ENCODE results near the gene OR14C36.

The OR14C36 gene

GRCh38 chr1:248375446-248375845 is 26.9 kb downstream of the OR14C36 start, which contains the start of gene OR2T6 (continued):
- TF ChIP-seq, protein P1, sequence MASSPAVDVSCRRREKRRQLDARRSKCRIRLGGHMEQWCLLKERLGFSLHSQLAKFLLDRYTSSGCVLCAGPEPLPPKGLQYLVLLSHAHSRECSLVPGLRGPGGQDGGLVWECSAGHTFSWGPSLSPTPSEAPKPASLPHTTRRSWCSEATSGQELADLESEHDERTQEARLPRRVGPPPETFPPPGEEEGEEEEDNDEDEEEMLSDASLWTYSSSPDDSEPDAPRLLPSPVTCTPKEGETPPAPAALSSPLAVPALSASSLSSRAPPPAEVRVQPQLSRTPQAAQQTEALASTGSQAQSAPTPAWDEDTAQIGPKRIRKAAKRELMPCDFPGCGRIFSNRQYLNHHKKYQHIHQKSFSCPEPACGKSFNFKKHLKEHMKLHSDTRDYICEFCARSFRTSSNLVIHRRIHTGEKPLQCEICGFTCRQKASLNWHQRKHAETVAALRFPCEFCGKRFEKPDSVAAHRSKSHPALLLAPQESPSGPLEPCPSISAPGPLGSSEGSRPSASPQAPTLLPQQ (tag by site-specific recombination; IDR thresholded peaks at IDR 0.05), result no peak
- TF ChIP-seq HIC1 (tag by site-specific recombination; IDR thresholded peaks at IDR 0.05) (no peak), ZSCAN4 (tag by site-specific recombination; IDR thresholded peaks at IDR 0.05) (no peak), ZNF791 (tag by site-specific recombination; IDR thresholded peaks at IDR 0.05) (no peak), ZFP37 (tag by site-specific recombination; IDR thresholded peaks at IDR 0.05) (no peak), ZNF600 (tag by site-specific recombination; IDR thresholded peaks at IDR 0.05) (no peak), ZNF777 (tag by site-specific recombination; IDR thresholded peaks at IDR 0.05; ENCODE audit: borderline replicate concordance) (no peak), ZNF121 (tag by site-specific recombination; IDR thresholded peaks at IDR 0.05) (no peak), RBAK (tag by site-specific recombination; IDR thresholded peaks at IDR 0.05) (no peak), ZBTB6 (tag by site-specific recombination; IDR thresholded peaks at IDR 0.05) (no peak)
- TF ChIP-seq, protein P2, sequence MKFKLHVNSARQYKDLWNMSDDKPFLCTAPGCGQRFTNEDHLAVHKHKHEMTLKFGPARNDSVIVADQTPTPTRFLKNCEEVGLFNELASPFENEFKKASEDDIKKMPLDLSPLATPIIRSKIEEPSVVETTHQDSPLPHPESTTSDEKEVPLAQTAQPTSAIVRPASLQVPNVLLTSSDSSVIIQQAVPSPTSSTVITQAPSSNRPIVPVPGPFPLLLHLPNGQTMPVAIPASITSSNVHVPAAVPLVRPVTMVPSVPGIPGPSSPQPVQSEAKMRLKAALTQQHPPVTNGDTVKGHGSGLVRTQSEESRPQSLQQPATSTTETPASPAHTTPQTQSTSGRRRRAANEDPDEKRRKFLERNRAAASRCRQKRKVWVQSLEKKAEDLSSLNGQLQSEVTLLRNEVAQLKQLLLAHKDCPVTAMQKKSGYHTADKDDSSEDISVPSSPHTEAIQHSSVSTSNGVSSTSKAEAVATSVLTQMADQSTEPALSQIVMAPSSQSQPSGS (tag by site-specific recombination; IDR thresholded peaks at IDR 0.05; ENCODE audit: low read depth), result no peak

GRCh38 chr1:248376916-248377315 is 28.3 kb downstream of the OR14C36 start:
- POLR2A ChIA-PET, result no interaction called here
- Histone ChIP-seq H3K4me3 (ENCODE audit: low read depth, low read length) (no peak overlapping the region), H3K4me1 (ENCODE audit: control insufficient read depth, insufficient read depth, low read length) (no peaks in the 10 kb centered on the region), H3K36me3 (ENCODE audit: control insufficient read depth in 2 of 2, insufficient read depth in 1 of 2, low read length in 2 of 2) (no peaks in the 10 kb centered on the region), H3K27ac (ENCODE audit: extremely low read depth, low read depth, low read length) (no peak overlapping the region), H3K9me3 (ENCODE audit: control insufficient read depth, insufficient read depth, low read depth, low read length) (no peaks in the 10 kb centered on the region)
- CTCF ChIA-PET, result no interaction called here
- TF ChIP-seq SP7 (tag by site-specific recombination; IDR thresholded peaks at IDR 0.05), result no peak

DNA sequence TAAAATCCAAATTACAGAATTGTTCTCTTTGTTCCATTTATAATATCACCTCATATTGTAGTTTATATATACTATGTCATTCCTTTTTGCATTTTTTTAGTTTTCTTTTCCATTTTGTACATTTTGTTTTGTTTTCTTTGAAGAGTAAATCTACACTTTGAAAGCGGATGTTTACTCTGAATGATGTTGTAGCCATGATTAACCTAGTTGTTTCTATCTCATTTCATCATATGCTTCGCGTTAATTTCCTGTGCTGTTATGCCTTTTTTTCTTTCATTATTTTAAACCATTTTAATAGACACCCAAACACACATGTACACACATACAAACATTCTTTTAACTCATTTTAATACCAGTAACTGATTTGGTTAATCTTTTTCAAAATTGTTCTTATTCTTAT is 32.3 kb downstream of the OR14C36 start:
- no peak overlapping the region for H3K27ac ChIP-seq (ENCODE audit: extremely low read depth, low read depth, low read length)
- H3K4me3 ChIP-seq (ENCODE audit: low read depth, low read length), result no peak overlapping the region
- ChIA-PET POLR2A (no interaction called here), CTCF (interaction anchor here (0.6 kb wide), 1 partner anchor 65 kb away, joined by 3 read pairs; no protein-coding TSS in a partner anchor)
- H3K9me3 ChIP-seq (ENCODE audit: control insufficient read depth, insufficient read depth, low read depth, low read length), result no peaks in the 10 kb centered on the region
- H3K4me1 ChIP-seq (ENCODE audit: control insufficient read depth, insufficient read depth, low read length), result no peaks in the 10 kb centered on the region
- no peaks in the 10 kb centered on the region for H3K36me3 ChIP-seq (ENCODE audit: control insufficient read depth in 2 of 2, insufficient read depth in 1 of 2, low read length in 2 of 2)
- TF ChIP-seq ZBTB21 (tag by site-specific recombination; IDR thresholded peaks at IDR 0.05), result no peak
- no peak for TF ChIP-seq REST (tag by site-specific recombination; IDR thresholded peaks at IDR 0.05)
- TF ChIP-seq SETDB1 (IDR thresholded peaks at IDR 0.05; ENCODE audit: insufficient read length, low read length), result no peak
- TF ChIP-seq ZNF555 (tag by site-specific recombination; conservative IDR thresholded peaks at IDR 0.05), result no peak
- TF ChIP-seq, protein P3, sequence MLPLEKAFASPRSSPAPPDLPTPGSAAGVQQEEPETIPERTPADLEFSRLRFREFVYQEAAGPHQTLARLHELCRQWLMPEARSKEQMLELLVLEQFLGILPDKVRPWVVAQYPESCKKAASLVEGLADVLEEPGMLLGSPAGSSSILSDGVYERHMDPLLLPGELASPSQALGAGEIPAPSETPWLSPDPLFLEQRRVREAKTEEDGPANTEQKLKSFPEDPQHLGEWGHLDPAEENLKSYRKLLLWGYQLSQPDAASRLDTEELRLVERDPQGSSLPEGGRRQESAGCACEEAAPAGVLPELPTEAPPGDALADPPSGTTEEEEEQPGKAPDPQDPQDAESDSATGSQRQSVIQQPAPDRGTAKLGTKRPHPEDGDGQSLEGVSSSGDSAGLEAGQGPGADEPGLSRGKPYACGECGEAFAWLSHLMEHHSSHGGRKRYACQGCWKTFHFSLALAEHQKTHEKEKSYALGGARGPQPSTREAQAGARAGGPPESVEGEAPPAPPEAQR (tag by site-specific recombination; IDR thresholded peaks at IDR 0.05), result no peak
- no peak for TF ChIP-seq ZSCAN30 (tag by site-specific recombination; IDR thresholded peaks at IDR 0.05)
- TF ChIP-seq, protein P4, sequence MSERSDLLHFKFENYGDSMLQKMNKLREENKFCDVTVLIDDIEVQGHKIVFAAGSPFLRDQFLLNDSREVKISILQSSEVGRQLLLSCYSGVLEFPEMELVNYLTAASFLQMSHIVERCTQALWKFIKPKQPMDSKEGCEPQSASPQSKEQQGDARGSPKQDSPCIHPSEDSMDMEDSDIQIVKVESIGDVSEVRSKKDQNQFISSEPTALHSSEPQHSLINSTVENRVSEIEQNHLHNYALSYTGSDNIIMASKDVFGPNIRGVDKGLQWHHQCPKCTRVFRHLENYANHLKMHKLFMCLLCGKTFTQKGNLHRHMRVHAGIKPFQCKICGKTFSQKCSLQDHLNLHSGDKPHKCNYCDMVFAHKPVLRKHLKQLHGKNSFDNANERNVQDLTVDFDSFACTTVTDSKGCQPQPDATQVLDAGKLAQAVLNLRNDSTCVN (tag by site-specific recombination; optimal IDR thresholded peaks at IDR 0.05), result no peak
- no peak for TF ChIP-seq OVOL3 (tag by site-specific recombination; IDR thresholded peaks at IDR 0.05)

Measured in HEK293 (cell line).